Smooth muscle cell (in vitro differentiated cells): Measurements from ENCODE around the gene CRACDL. TPM values are rescaled to one million over a fixed set of nuclear protein-coding genes. Genes with fewer than 3 reads are reported as not detected.

Experiments
- DNase-seq: peaks from one replicate; lab custom pipeline; 2025; ENCODE audit not compliant: unreplicated experiment; lab: John Stamatoyannopoulos, UW
- H2AFZ ChIP-seq: fragments of 200-600 bp; sonication (generic); 2 replicates; pipeline ENCODE4 v1.6.0; 2016; ENCODE audit warnings: antibody characterized with exemption, low read depth, mild to moderate bottlenecking
- H3F3A ChIP-seq: fragments of 200-600 bp; sonication (generic); 2 replicates; pipeline ENCODE4 v1.6.0; 2017; ENCODE audit warnings: antibody characterized with exemption, low read depth
- H3K27ac ChIP-seq: fragments of 200-600 bp; sonication (generic); 2 replicates; pipeline ENCODE4 v1.5.1; 2016; ENCODE audit warnings: low read depth, mild to moderate bottlenecking
- H3K27me3 ChIP-seq: fragments of 200-600 bp; sonication (generic); 2 replicates; pipeline ENCODE4 v1.6.1; 2016; ENCODE audit warnings: low read depth, mild to moderate bottlenecking
- H3K36me3 ChIP-seq: fragments of 200-600 bp; sonication (generic); 2 replicates; pipeline ENCODE4 v1.5.1; 2016; ENCODE audit warnings: low read depth
- H3K4me1 ChIP-seq: fragments of 200-600 bp; sonication (generic); 2 replicates; pipeline ENCODE4 v1.5.1; 2016; ENCODE audit warnings: low read depth
- H3K4me2 ChIP-seq: fragments of 200-600 bp; sonication (generic); 2 replicates; pipeline ENCODE4 v1.6.0; 2016; ENCODE audit warnings: mild to moderate bottlenecking
- H3K4me3 ChIP-seq: fragments of 200-600 bp; sonication (generic); 2 replicates; pipeline ENCODE4 v1.5.1; 2016; ENCODE audit warnings: mild to moderate bottlenecking
- H3K79me2 ChIP-seq: fragments of 200-600 bp; sonication (generic); 2 replicates; pipeline ENCODE4 v1.6.0; 2016; ENCODE audit warnings: low read depth, mild to moderate bottlenecking
- H3K9ac ChIP-seq: fragments of 200-600 bp; sonication (generic); 2 replicates; pipeline ENCODE4 v1.6.0; 2016; ENCODE audit warnings: low read depth
- H3K9me3 ChIP-seq: fragments of 200-600 bp; sonication (generic); replicated peaks from 2 replicates; pipeline ENCODE4 v1.5.1; 2016; ENCODE audit warnings: low read depth
- H4K20me1 ChIP-seq: fragments of 200-600 bp; sonication (generic); 2 replicates; pipeline ENCODE4 v1.6.0; 2016; ENCODE audit warnings: low read depth
- WGBS: methylation state at CpG from one replicate; pipeline ENCODE4 v1.1.7; 2016; ENCODE audit warnings: low lambda C conversion rate; 5-methylcytosine and 5-hydroxymethylcytosine counted together
- polyA plus RNA-seq: library from polyadenylated mRNA; unstranded; fragments of >200 nt; fragmentation: Nextera tagmentation; extraction: Ambion mirVana; gene quantifications from 2 replicates; pipeline ENCODE4 v1.2.1, GENCODE V29; 2016
- total RNA-seq: library from RNA; depleted of rRNA; stranded (reverse); fragments of >200 nt; gene quantifications from 2 replicates; pipeline ENCODE4 v1.2.3, GENCODE V29; 2014
- TF ChIP-seq, protein P1 (sequence below): fragments of 200-600 bp; sonication (generic); IDR thresholded peaks from 2 replicates; pipeline ENCODE4 v1.5.1; 2017; ENCODE audit warnings: borderline replicate concordance, mild to moderate bottlenecking, antibody characterized with exemption; ENCODE audit not compliant: insufficient read depth, poor library complexity, severe bottlenecking

Gene CRACDL
- total and polyA plus RNA-seq, 2 experiments from 2014 or later = 0.72 to 2.2 TPM

DNA sequence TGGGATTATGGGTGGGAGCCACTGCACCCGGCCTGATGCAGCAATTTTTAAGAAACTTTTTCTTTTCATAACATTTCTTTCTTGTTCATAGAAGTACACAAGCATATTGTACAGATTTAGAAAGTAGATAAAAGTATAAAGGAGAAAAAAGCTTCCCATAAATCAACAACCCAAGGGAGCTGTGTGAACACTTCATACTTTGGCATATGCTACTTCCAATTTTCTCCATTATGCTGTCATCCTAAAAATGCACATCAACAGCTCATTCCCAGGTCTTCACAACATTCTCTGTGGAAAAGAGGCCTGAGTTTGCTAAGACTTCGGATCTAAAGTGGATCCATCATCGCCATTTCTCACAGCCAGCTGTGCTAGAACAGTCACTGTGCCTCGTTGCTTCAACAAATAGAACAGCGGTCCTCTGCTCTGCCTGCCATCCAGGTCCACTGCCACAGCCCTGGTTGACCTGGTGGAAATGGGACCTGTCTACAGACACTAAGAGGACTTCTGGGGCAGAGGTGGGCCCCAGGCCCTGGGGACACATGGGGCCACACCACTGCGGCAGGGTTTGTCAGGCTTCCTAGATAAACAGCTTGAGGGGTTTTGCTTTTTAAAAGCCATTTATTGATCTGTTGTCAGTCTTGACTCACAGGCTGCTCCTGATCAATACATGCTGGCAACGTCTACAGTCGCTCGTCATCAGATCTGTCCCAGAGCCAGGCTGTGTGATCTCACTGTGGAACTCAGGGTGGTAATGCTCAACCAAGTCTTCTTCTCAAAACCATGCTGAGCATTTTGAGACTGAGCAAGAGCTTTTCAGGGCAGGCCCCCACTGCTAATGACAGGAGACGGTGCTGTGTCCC is 132.4 kb downstream of the CRACDL start:
- Histone ChIP-seq H3K27ac (no peak overlapping the region), H3K4me2 (no peak overlapping the region), H3K79me2 (no peaks in the 10 kb centered on the region), H4K20me1 (no peaks in the 10 kb centered on the region), H3K9ac (no peak overlapping the region), H3F3A (no peaks in the 10 kb centered on the region), H3K4me1 (no peaks in the 10 kb centered on the region), H3K4me3 (no peak overlapping the region), H2AFZ (no peak overlapping the region), H3K27me3 (no peaks in the 10 kb centered on the region), H3K36me3 (no peaks in the 10 kb centered on the region), H3K9me3 (no peaks in the 10 kb centered on the region)
- 95% methylated on average over 10 of the region's 10 CpGs for WGBS
- TF ChIP-seq, protein P1, sequence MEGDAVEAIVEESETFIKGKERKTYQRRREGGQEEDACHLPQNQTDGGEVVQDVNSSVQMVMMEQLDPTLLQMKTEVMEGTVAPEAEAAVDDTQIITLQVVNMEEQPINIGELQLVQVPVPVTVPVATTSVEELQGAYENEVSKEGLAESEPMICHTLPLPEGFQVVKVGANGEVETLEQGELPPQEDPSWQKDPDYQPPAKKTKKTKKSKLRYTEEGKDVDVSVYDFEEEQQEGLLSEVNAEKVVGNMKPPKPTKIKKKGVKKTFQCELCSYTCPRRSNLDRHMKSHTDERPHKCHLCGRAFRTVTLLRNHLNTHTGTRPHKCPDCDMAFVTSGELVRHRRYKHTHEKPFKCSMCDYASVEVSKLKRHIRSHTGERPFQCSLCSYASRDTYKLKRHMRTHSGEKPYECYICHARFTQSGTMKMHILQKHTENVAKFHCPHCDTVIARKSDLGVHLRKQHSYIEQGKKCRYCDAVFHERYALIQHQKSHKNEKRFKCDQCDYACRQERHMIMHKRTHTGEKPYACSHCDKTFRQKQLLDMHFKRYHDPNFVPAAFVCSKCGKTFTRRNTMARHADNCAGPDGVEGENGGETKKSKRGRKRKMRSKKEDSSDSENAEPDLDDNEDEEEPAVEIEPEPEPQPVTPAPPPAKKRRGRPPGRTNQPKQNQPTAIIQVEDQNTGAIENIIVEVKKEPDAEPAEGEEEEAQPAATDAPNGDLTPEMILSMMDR = no peak
- DNase-seq = no peak

DNA sequence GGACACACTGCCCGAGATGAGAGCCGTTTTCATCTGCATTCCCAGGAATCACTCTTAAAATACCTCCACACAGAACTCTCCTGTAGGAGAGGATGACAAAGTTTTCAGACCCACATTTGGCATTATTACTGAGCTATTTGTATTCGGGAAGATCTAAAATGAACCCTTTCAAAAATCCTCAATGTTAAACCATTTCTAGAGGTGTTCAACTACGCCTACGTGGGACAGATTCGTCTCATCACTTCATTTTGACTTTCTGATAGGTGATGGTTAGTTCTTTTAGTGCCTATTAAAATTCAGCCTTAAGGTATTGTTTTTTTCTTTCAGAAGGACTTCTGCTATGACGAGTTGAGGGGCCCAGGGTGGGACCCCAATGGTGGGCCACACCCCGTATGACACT is 133.7 kb downstream of the CRACDL start:
- Histone ChIP-seq H2AFZ (no peak overlapping the region), H3K27me3 (no peaks in the 10 kb centered on the region), H3K4me1 (no peaks in the 10 kb centered on the region), H3K9me3 (no peaks in the 10 kb centered on the region), H4K20me1 (no peaks in the 10 kb centered on the region), H3K4me2 (no peak overlapping the region), H3K36me3 (no peaks in the 10 kb centered on the region), H3K27ac (no peak overlapping the region), H3F3A (no peaks in the 10 kb centered on the region), H3K79me2 (no peaks in the 10 kb centered on the region), H3K4me3 (no peak overlapping the region), H3K9ac (no peak overlapping the region)
- TF ChIP-seq, protein P1 = no peak
- 91% methylated on average over 8 of the region's 8 CpGs for WGBS
- DNase-seq = no peak

DNA sequence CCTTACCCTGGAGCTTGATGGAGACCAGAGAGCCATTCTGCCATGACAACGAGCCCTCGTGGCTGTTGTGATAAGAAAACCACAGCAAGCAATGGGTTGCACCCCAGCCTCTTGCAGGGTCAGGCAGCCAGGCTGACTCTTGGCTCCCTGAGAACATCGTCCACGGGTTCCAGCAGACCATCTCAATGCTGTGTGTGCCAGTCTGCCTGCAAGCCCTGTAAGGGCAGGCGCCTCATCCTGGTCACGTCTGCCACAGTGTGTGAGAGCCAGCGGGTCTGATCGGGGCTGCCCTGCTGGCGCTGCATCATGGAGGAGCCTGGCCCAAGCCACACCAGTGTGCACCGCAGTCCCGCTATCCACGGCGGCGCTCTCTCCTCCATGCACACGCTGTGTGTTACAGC is 134.1 kb downstream of the CRACDL start:
- WGBS = 83% methylated on average over 10 of the region's 15 CpGs
- DNase-seq = no peak

More for the DNA sequence above, 134.1 kb downstream of the CRACDL start:
- Histone ChIP-seq H3K79me2 (no peaks in the 10 kb centered on the region), H3K4me2 (no peak overlapping the region), H3K9me3 (no peaks in the 10 kb centered on the region), H4K20me1 (no peaks in the 10 kb centered on the region), H3K4me3 (no peak overlapping the region), H3F3A (no peaks in the 10 kb centered on the region), H3K9ac (no peak overlapping the region), H2AFZ (no peak overlapping the region), H3K4me1 (no peaks in the 10 kb centered on the region), H3K36me3 (no peaks in the 10 kb centered on the region), H3K27me3 (no peaks in the 10 kb centered on the region), H3K27ac (no peak overlapping the region)
- TF ChIP-seq, protein P1 = no peak
